ENCODE results near the gene SRD5A1. TPM values are rescaled to one million over a fixed set of nuclear protein-coding genes. Genes with fewer than 3 reads are reported as not detected.

The SRD5A1 gene
- total and polyA plus RNA-seq, 2 experiments from 2014 or later, result 18.2 to 87.3 TPM

DNA sequence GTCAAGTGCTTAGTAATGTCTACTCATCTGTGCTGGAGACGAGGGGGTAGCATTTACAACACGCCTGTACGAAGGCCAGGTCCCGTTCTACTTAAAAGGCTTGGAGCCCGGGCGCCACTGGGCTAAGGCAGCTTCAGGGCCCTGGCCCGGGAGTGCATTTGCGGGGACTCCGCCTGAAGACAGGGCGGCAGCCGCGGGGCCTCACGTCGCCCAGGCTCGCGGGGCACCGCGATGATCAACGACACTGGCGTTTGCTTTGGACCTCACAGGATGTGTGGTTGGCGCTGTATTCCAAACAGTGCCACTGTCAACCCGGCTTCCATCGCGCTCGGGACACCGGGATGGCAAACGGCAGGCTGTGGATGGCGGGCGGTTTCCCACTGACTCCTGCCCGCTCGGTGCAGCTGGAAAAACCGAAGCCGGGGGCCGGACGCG lies 78.9 kb downstream of the SRD5A1 start:
- Histone ChIP-seq H3K4me2 (peak overlapping the region; percentile 94), H3K27ac (ENCODE audit: low read depth) (peak overlapping the region; percentile 93), H3K79me2 (replicated peaks; ENCODE audit: insufficient read depth) (peaks cover 26% of the 10 kb centered on the region), H4K20me1 (replicated peaks; ENCODE audit: insufficient read depth) (peaks cover 26% of the 10 kb centered on the region), H3K4me1 (ENCODE audit: insufficient read depth) (peaks cover 13% of the 10 kb centered on the region), H3K4me3 (peak overlapping the region; percentile 91), H3K9me2 (ENCODE audit: insufficient read depth) (no peaks in the 10 kb centered on the region), H3K27me3 (ENCODE audit: insufficient read depth) (peaks cover 10% of the 10 kb centered on the region; the same call in 1 of the 2 replicates), H3F3A (replicated peaks; ENCODE audit: low read depth) (0 out of 2 replicates have a peak, but pooled peaks cover 6% of the 10 kb centered on the region), H3K36me3 (ENCODE audit: insufficient read depth) (no peaks in the 10 kb centered on the region), H2AFZ (peak overlapping the region; percentile 61)
- Mint-ChIP-seq H3K4me3 (peak overlapping the region; percentile 84), H3K9me3 (no peaks in the 10 kb centered on the region; the same call in 1 of the 3 replicates), H3K4me1 (peaks cover 32% of the 10 kb centered on the region), H3K36me3 (ENCODE audit: low read depth) (no peaks in the 10 kb centered on the region; the same call in 2 of the 3 replicates), H3K27me3 (ENCODE audit: insufficient read depth, low read depth, poor library complexity) (peaks cover 12% of the 10 kb centered on the region), H3K27ac (peak overlapping the region; percentile 84; the same call in 1 of the 2 replicates)
- DNase-seq (ENCODE audit: low spot score), result peak; percentile 70
- peak; percentile 61 for ATAC-seq
- TF ChIP-seq ZNF114 (CRISPR knock-in tag; IDR thresholded peaks at IDR 0.05) (no peak), ZNF331 (CRISPR knock-in tag; IDR thresholded peaks at IDR 0.05; ENCODE audit: low read depth) (no peak), POLR2AphosphoS5 (IDR thresholded peaks at IDR 0.05; ENCODE audit: low read depth) (no peak)
- TF ChIP-seq, protein P1, sequence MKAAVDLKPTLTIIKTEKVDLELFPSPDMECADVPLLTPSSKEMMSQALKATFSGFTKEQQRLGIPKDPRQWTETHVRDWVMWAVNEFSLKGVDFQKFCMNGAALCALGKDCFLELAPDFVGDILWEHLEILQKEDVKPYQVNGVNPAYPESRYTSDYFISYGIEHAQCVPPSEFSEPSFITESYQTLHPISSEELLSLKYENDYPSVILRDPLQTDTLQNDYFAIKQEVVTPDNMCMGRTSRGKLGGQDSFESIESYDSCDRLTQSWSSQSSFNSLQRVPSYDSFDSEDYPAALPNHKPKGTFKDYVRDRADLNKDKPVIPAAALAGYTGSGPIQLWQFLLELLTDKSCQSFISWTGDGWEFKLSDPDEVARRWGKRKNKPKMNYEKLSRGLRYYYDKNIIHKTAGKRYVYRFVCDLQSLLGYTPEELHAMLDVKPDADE (IDR thresholded peaks at IDR 0.05), result no peak

DNA sequence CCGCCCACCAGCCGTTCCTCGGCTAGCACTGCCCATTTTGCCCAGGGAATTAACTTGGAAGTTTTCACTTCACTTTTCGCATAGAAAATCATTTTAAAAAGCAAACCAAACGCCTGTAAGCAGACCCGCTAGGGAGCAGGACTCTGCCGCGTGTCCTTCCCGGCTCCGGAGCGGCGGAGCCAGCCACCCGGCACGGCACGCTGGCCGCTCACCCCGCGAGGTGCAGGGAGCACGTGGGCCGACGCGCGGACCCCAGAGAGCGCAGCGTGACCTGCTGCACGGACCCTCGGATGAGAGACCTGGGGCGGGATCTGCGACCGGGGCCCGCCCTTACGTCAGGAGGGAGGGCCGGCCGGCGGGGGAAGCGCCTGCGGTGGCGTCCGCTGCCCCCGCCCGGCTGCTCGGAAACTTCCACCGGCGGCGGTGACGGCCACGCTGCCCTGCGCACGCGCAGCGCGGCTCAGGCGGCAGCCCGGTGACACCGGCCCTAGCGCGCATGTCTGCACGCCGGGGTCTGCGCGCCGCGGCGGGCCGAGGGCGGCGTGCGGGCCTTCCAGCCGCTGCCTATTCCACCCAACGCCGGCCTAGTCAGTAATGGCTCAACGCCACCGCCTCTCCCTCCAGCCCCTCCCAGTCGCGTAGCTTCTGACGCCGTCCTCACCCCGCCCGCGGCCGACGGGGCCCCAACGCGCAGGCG lies 79.5 kb downstream of the SRD5A1 start:
- peak overlapping the region; percentile 84; the same call in 1 of the 2 replicates for H3K27ac Mint-ChIP-seq
- TF ChIP-seq, protein P2, sequence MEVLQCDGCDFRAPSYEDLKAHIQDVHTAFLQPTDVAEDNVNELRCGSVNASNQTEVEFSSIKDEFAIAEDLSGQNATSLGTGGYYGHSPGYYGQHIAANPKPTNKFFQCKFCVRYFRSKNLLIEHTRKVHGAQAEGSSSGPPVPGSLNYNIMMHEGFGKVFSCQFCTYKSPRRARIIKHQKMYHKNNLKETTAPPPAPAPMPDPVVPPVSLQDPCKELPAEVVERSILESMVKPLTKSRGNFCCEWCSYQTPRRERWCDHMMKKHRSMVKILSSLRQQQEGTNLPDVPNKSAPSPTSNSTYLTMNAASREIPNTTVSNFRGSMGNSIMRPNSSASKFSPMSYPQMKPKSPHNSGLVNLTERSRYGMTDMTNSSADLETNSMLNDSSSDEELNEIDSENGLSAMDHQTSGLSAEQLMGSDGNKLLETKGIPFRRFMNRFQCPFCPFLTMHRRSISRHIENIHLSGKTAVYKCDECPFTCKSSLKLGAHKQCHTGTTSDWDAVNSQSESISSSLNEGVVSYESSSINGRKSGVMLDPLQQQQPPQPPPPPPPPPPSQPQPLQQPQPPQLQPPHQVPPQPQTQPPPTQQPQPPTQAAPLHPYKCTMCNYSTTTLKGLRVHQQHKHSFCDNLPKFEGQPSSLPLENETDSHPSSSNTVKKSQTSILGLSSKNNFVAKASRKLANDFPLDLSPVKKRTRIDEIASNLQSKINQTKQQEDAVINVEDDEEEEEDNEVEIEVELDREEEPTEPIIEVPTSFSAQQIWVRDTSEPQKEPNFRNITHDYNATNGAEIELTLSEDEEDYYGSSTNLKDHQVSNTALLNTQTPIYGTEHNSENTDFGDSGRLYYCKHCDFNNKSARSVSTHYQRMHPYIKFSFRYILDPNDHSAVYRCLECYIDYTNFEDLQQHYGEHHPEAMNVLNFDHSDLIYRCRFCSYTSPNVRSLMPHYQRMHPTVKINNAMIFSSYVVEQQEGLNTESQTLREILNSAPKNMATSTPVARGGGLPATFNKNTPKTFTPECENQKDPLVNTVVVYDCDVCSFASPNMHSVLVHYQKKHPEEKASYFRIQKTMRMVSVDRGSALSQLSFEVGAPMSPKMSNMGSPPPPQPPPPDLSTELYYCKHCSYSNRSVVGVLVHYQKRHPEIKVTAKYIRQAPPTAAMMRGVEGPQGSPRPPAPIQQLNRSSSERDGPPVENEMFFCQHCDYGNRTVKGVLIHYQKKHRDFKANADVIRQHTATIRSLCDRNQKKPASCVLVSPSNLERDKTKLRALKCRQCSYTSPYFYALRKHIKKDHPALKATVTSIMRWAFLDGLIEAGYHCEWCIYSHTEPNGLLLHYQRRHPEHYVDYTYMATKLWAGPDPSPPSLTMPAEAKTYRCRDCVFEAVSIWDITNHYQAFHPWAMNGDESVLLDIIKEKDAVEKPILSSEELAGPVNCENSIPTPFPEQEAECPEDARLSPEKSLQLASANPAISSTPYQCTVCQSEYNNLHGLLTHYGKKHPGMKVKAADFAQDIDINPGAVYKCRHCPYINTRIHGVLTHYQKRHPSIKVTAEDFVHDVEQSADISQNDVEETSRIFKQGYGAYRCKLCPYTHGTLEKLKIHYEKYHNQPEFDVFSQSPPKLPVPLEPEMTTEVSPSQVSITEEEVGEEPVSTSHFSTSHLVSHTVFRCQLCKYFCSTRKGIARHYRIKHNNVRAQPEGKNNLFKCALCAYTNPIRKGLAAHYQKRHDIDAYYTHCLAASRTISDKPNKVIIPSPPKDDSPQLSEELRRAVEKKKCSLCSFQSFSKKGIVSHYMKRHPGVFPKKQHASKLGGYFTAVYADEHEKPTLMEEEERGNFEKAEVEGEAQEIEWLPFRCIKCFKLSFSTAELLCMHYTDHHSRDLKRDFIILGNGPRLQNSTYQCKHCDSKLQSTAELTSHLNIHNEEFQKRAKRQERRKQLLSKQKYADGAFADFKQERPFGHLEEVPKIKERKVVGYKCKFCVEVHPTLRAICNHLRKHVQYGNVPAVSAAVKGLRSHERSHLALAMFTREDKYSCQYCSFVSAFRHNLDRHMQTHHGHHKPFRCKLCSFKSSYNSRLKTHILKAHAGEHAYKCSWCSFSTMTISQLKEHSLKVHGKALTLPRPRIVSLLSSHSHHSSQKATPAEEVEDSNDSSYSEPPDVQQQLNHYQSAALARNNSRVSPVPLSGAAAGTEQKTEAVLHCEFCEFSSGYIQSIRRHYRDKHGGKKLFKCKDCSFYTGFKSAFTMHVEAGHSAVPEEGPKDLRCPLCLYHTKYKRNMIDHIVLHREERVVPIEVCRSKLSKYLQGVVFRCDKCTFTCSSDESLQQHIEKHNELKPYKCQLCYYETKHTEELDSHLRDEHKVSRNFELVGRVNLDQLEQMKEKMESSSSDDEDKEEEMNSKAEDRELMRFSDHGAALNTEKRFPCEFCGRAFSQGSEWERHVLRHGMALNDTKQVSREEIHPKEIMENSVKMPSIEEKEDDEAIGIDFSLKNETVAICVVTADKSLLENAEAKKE (CRISPR knock-in tag; IDR thresholded peaks at IDR 0.05), result no peak
- TF ChIP-seq ZNF331 (CRISPR knock-in tag; IDR thresholded peaks at IDR 0.05; ENCODE audit: low read depth), result no peak
- TF ChIP-seq, protein P3, sequence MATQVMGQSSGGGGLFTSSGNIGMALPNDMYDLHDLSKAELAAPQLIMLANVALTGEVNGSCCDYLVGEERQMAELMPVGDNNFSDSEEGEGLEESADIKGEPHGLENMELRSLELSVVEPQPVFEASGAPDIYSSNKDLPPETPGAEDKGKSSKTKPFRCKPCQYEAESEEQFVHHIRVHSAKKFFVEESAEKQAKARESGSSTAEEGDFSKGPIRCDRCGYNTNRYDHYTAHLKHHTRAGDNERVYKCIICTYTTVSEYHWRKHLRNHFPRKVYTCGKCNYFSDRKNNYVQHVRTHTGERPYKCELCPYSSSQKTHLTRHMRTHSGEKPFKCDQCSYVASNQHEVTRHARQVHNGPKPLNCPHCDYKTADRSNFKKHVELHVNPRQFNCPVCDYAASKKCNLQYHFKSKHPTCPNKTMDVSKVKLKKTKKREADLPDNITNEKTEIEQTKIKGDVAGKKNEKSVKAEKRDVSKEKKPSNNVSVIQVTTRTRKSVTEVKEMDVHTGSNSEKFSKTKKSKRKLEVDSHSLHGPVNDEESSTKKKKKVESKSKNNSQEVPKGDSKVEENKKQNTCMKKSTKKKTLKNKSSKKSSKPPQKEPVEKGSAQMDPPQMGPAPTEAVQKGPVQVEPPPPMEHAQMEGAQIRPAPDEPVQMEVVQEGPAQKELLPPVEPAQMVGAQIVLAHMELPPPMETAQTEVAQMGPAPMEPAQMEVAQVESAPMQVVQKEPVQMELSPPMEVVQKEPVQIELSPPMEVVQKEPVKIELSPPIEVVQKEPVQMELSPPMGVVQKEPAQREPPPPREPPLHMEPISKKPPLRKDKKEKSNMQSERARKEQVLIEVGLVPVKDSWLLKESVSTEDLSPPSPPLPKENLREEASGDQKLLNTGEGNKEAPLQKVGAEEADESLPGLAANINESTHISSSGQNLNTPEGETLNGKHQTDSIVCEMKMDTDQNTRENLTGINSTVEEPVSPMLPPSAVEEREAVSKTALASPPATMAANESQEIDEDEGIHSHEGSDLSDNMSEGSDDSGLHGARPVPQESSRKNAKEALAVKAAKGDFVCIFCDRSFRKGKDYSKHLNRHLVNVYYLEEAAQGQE (IDR thresholded peaks at IDR 0.05; ENCODE audit: unreplicated experiment), result no peak

More for the DNA sequence above, 79.5 kb downstream of the SRD5A1 start:
- Histone ChIP-seq H3K27ac (ENCODE audit: low read depth) (peak overlapping the region; percentile 93), H3K9me2 (ENCODE audit: insufficient read depth) (no peaks in the 10 kb centered on the region), H3K4me2 (peak overlapping the region; percentile 94), H2AFZ (peak overlapping the region; percentile 61), H3K4me1 (ENCODE audit: insufficient read depth) (peaks cover 13% of the 10 kb centered on the region), H3K27me3 (ENCODE audit: insufficient read depth) (peaks cover 10% of the 10 kb centered on the region; the same call in 1 of the 2 replicates), H3K4me3 (peak overlapping the region; percentile 91), H3K36me3 (ENCODE audit: insufficient read depth) (no peaks in the 10 kb centered on the region), H3K79me2 (replicated peaks; ENCODE audit: insufficient read depth) (peaks cover 32% of the 10 kb centered on the region), H3F3A (replicated peaks; ENCODE audit: low read depth) (0 out of 2 replicates have a peak, but pooled peaks cover 6% of the 10 kb centered on the region), H4K20me1 (replicated peaks; ENCODE audit: insufficient read depth) (peaks cover 31% of the 10 kb centered on the region)
- Mint-ChIP-seq H3K27me3 (ENCODE audit: insufficient read depth, low read depth, poor library complexity) (peaks cover 14% of the 10 kb centered on the region), H3K4me1 (peaks cover 37% of the 10 kb centered on the region), H3K9me3 (no peaks in the 10 kb centered on the region; the same call in 1 of the 3 replicates), H3K4me3 (peak overlapping the region; percentile 84), H3K36me3 (ENCODE audit: low read depth) (no peaks in the 10 kb centered on the region; the same call in 2 of the 3 replicates)
- DNase-seq (ENCODE audit: low spot score), result peak; percentile 96
- peak; percentile 79 for ATAC-seq
